A549 (cell line): ENCODE measurements around the gene TMCC3.
"Not testable (repeated sequence)": the region's sequence is repeated elsewhere in the genome, so short reads cannot be mapped to it uniquely, and the experiment has no call there.

Experiments
- CEBPB ChIP-seq, 2 experiments: fragments of >200 bp in 1 of 2; sonication (Bioruptor Twin) in 1 of 2; formaldehyde crosslinking in 1 of 2; IDR thresholded peaks; 2 replicates each; pipeline ENCODE4 v1.6.1; 2012 to 2016
- CTCF ChIP-seq: fragments of >200 bp; sonication (Bioruptor Twin); formaldehyde crosslinking; IDR thresholded peaks from 3 replicates; pipeline ENCODE4 v1.5.1; 2016
- EHMT2 ChIP-seq: fragments of 200-600 bp; sonication (generic); IDR thresholded peaks from 2 replicates; pipeline ENCODE4 v1.6.1; 2016; ENCODE audit warnings: antibody characterized with exemption, low read depth, mild to moderate bottlenecking, moderate library complexity
- FOSL2 ChIP-seq, 2 experiments: fragments of 450-650 bp in 1 of 2; fragments of >200 bp in 1 of 2; sonication (Bioruptor Twin) in 1 of 2; formaldehyde crosslinking; IDR thresholded peaks; 2 replicates each; pipeline versions ENCODE4 v1.5.0 to v1.6.1; 2016 to 2020; ENCODE audit warnings: mild to moderate bottlenecking in 1 of 2, moderate library complexity in 1 of 2

- not testable (repeated sequence) for TF ChIP-seq CEBPB (IDR thresholded peaks at IDR 0.05); CTCF; FOSL2 (IDR thresholded peaks at IDR 0.05); FOSL2 (CRISPR knock-in tag; IDR thresholded peaks at IDR 0.05); EHMT2
These were observed 57.6 kb downstream of the TMCC3 start for GRCh38 chr12:94592723-94593122.
